SK-N-MC (cell line): ENCODE measurements around the gene DNAJB11.

Experiments
- EZH2 ChIP-seq: fragments of 200-600 bp; sonication (generic); IDR thresholded peaks from one replicate; pipeline ENCODE4 v1.6.1; 2017; ENCODE audit warnings: antibody characterized with exemption
- FOXP2 ChIP-seq: optimal IDR thresholded peaks from 2 replicates; pipeline ENCODE3; 2011; ENCODE audit warnings: mild to moderate bottlenecking, moderate library complexity; ENCODE audit not compliant: insufficient read depth; ENCODE audit errors: extremely low read length, control extremely low read depth
- POLR2AphosphoS5 ChIP-seq: IDR thresholded peaks from 2 replicates; pipeline ENCODE4 v1.6.1; 2012; ENCODE audit warnings: mild to moderate bottlenecking, low read depth, low read length, borderline replicate concordance

DNA sequence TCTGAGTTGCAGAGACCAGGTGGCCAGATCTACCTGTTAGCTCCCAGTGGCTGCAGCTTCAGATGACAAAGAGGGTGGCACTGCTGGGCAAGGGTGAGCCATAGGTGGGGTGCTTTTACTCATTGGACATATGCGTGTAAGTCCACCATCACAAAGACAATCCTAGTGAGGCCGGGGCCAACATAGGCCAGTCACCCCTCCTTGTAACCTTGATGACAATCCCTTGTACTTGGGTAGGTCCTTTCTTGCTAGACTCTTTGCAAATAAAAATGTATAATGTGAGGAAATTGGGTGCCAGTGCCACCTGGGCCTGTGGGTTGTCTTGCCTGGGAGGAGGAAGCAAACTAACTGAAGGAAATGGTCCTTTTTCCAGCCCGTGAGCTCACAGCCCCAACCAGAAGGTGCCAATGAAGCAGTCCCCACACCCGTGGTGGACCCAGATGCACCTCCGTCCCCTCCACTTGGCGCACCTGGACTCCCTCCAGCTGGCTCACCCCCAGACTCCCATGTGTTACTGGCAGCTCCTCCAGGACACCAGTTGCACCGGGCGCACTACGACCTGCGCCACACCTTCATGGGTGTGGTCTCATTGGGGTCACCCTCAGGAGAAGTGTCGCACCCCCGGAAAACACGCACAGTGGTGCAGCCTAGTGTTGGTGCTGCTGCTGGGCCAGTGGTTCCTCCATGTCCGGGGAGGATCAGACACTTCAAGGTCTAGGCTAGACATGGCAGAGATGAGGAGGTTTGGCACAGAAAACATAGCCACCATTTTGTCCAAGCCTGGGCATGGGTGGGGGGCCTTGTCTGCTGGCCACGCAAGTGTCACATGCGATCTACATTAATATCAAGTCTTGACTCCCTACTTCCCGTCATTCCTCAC is 49.9 kb downstream of the DNAJB11 start:
- TF ChIP-seq POLR2AphosphoS5 (no peak), EZH2 (no peak), FOXP2 (no peak)
